Epidermal melanocyte (primary cell): ENCODE measurements around the gene SQOR.

Source experiments
- DNase-seq: peaks from one replicate; pipeline ENCODE4 v3.0.0; 2011; ENCODE audit warnings: low spot score; ENCODE audit not compliant: insufficient read length

The SQOR gene

DNA sequence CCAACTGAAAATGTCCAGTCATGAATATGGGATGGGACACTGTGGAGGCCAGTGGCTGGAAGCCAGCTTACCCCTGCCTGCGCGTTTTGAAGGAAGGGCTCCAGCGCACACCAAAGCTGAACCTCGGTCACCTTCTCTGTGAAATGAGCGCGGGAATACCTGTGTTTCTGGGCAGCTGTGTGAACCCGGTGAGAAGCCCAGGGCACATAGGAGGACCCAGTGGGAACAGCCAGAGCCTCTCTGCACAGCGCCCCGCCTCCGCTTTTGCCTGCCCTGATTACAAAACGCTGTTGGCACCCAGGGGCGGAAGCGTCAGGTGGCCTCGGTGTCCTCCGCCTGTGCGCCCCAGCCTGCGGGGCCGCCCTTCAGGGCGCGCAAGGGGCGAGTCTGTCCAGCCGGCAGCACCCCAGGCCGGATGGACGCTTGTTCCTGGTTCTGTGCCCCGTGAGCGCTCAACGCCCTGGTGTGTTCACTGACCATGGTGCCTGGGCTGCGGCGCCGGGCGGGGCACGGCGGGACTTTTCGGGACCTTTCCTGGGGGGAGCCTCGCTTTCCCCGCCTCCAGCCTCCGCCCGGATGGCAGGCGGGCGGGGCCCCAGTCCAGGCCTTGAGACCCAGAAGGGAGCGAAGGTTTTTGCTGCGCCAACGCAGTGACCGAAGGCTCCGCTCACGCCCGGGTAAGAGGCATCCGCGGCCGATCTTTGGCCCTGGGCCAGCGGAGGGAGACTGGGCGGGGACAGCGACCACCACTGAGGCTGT, at the start of gene SQOR:
SQOR (plus strand) TSS at position 598 of the 759 bp plus-strand sequence. CDS start 23,895 bp downstream, outside the sequence.
- DNase-seq, result no peak

- DNase-seq, result no peak
Observed at GRCh38 chr15:45585069-45585791, 49.6 kb upstream of the SQOR start.

DNA sequence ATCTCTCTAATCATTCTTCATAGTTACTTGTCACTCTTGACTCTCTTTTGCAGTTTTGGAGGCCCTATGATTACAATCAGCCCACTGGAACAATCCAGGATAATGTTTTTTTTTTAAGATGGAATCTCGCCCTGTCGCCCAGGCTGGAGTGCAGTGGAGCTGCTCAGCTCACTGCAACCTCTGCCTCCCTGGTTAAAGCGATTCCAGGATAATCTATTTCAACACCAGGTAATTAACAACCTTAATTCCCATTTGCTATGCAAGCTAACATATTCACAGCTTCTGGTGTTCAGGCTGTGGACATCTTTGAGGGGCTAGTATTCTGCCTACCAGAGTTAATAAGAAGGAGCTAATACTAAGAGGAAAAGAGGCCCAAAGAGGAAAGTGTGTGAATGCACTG, 48.7 kb upstream of the SQOR start:
- DNase-seq, result no peak

DNA sequence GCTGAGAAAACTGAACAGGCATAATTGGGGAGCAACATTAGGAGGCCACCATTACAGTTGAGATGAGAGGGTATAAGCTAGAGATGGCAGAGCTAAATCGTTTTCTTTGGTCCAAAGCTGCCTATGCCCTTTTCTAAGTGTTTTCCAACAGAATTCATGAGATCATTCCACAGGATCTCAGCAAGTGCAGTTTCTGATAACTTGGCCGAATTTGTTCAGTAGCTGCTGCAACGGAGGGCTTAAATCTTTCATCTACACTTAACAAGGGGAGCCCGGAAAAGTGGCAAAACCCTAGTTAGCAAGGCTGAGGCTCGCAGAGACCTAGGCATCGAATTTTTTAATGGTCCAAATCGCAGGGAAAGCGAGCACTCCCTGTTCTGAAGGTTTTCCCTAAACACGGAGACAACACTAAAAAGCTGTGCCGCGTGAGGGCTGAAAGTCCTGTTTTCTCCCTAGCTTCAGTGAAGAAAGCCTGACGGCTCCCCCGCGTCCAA, 48.2 kb upstream of the SQOR start:
- DNase-seq, result no peak

DNA sequence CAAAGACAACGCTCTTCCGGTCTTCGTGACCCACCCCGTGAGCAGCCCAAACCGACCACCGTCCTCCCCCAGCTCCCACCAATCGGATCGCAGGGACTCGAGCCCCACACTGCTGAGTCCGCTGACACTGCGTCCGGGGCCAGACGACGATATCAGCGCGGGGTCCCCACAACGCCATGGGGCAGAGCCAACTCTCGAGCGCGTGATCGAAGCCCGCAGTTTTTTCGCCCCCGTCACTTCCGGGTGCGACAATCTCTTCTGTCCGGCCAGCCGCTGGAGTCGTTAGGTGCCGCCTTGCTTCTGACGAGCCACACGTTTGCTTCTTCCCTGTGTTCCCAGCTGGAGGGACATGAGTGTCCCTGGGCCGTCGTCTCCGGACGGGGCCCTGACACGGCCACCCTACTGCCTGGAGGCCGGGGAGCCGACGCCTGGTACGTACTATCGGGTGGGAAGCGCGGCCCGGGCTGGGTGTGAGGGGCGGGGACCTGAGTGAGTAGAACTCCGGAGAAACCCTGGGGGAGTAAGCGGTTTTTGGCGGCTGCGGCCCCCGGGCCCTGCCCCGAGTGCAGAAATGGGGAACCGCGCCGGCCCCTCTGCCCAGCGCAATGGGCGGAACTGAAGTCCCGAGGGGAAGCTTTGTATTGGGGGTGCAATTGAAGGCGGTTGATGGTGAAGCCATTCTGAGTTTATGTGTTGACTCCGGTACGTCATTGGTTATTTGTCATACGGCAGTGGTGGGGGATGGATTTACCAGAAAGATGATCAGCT, 47.5 kb upstream of the SQOR start, which contains the start of gene BLOC1S6:
BLOC1S6 (plus strand) TSS at position 285 of the 768 bp plus-strand sequence; CDS start at position 350, 65 bp downstream.
- DNase-seq, result peak; percentile 77

DNA sequence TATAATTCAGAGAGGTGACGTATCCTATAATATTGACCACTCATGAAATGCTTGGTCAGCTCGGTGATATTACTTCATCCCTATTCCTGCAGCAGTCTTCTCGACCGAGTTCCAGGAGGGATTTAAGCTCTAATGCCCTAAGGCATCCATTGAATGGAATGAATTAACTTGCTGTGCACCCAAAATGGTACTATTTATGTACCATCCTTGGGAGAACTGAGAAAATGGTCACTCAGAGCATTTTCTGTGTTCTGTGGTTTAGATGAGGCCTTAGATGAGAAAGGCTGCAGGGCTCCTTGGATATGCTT, 47.0 kb upstream of the SQOR start:
- DNase-seq, result peak; percentile 25

- DNase-seq, result no peak
Observed at GRCh38 chr15:45588219-45588875, 46.5 kb upstream of the SQOR start.

DNA sequence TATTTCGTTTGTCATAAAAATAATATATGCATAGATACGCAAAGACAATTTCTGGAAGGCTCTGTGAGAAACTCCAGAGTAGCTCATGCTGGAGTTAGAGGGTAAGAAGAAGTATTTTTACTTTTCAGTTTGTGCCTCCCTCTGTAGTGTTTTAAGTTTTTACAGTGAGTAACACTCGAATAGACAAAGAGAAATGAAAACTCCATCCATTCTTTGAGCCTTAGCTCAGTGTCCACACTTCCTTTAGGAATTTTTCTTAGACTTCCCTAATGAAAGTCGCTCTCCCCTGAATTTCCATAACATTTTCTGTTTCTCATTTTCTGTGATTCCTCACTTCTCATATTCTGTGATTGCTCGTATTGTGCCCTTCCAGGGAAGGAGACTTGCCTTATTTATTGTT, 45.6 kb upstream of the SQOR start:
- DNase-seq, result no peak

DNA sequence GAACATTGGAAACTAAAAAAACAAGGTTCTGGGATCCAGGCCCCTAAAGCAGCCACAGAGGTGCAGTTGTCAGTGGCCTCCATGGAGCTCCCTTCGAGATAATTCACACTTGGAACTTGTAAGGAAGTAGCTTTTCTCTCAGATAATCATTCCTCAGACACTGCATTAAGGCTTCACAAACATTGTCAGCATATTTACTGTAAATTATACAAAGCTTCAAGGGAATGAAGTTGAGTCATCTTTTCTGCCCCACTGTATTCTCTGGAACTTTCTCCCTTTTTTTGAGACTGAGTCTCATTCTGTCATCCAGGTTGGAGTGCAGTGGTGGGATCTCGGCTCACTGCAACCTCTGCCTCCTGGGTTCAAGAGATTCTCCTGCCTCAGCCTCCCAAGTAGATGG, 40.5 kb upstream of the SQOR start:
- no peak for DNase-seq

GRCh38 chr15:45594835-45595530, 39.8 kb upstream of the SQOR start:
- DNase-seq, result no peak

DNA sequence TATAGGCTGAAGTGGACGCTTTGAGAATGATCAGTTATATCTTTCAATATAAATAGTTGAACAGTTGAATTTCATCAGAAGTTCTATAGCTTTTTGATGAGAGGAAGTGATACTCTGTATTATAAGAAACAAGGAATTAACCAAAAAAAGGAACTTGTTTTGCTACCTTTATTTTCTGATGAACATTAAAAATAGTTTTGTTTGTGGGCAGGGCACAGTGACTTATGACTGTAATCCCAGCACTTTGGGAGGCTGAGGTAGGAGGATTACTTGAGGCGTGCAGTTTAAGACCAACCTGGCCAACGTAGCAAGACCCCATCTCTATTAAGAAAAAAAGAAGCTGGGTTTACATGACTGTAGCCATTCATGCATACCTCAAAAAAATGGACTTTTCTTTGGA, 30.9 kb upstream of the SQOR start:
- no peak for DNase-seq

- DNase-seq, result no peak
Observed at GRCh38 chr15:45604326-45604725, 30.5 kb upstream of the SQOR start.

DNA sequence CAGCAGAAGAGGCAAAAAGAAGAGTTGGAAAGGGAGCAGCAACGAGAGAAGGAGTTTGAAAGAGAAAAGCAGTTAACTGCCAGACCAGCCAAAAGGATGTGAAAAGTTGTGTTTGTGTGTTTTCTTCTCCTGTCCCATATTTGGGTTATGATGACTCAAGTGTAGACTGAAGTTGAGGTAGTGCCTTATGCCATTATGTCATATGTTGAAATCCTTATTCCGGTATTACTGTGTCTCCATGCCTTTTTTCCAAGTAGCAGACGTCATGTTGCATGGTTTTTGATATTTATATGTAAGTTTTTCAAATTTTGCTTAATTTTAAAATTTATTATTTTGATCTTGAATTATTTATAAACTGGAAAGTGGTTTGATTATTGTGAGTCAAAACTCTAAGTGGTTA, 28.4 kb upstream of the SQOR start:
- no peak for DNase-seq

DNA sequence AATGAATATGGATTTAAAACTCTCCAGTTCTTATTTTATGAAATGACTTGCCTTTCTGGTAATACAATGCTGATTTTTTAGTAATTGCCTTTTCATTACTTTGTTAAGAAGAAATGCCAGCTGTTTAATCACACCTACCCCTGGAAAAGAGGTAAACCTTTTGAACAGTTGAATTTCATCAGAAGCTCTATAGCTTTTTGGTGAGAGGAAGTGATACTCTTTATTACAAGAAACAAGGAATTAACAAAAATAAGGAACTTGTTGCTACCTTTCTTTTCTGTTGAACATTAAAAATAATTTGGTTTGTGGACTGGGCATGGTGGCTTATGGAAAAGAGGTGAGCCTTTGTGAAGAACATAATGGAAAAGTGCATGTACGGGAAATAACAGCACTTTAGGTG, 28.0 kb upstream of the SQOR start:
- no peak for DNase-seq

GRCh38 chr15:45611305-45611704, 23.5 kb upstream of the SQOR start:
- no peak for DNase-seq

DNA sequence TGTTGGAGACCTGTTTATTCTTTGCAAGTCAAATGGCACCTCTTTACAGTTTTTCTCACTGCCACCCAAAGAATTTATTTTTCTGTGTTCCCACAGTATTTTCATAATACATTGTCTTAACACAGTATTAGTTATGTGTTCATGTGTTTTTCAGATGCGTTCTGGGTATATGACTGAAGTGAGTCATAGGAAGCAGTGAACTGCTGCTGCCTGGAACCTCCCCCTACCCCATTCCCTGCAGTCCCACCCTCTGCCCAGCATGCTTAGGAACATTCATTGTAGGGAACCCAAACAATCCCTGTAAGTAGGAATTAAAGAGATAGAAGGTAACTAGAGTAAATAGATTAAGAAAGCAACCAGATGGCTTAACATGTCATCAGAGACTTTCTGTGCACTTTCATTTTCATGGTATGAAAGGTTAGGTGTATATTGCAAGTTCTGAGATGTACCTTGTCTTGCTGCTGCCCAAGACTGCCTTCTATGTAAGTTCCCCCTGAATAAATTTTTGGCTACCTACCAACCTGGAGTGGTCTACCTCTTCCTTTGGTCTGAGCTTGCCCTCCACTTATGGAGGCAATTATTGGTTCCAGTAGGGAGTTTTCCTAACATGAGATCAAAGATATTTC, 21.9 kb upstream of the SQOR start:
- no peak for DNase-seq

GRCh38 chr15:45616901-45617323, 17.9 kb upstream of the SQOR start:
- DNase-seq, result no peak

DNA sequence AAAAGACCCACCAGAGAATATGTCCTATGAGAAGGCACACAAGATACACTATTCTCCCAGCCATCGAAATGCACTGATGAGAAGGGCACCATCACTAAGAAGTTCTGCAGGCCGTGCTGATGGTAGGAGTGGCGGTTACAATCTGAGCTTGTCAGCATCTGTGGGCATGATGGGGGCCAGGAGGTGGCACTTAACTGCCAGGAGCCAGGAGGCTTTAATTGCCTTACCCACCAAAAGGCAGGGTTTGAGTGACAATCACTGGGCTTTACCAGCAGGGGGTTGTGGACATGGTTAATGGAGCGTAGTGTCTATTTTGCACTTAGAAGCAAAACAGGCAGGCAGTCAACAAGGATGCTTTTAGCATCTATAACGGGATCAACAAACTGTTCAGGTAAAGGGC, 16.0 kb upstream of the SQOR start:
- DNase-seq, result no peak

DNA sequence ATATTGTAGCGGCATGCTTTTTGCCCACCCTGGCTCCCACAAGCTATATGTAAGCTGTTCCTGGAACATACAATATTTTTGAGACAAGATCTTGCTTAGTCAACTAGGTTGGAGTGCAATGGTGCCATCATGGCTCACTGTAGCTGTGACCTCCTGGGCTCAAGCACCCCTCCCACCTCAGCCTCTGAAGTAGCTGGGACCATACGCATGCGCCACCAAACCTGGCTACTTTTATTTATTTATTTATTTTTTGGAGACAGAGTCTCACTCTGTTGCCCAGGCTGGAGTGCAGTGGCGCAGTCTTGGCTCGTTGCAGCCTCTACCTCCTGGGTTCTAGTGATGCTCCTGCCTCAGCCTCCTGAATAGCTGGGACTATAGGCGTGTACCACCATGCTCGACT, 6.7 kb upstream of the SQOR start:
- DNase-seq, result no peak

- DNase-seq, result no peak
Observed at GRCh38 chr15:45630917-45631691, 3.7 kb upstream of the SQOR start.
